NCI-H1092 (cell line): ENCODE data around the gene SOX10.
A peak's percentile ranks its signal among the peaks of the same experiment; 100 is the strongest.
"Not testable (repeated sequence)": the region's sequence is repeated elsewhere in the genome, so short reads cannot be mapped to it uniquely, and the experiment has no call there.

Source experiments
- DNase-seq: peaks from one replicate; lab custom pipeline; 2025; lab: John Stamatoyannopoulos, UW

The SOX10 gene

GRCh38 chr22:37961062-37961461, 23.3 kb downstream of the SOX10 start:
- DNase-seq, result no peak

GRCh38 chr22:37959231-37959825, 25.0 kb downstream of the SOX10 start:
- no peak for DNase-seq

- no peak for DNase-seq
Measured at GRCh38 chr22:37957232-37957631, 27.1 kb downstream of the SOX10 start.

GRCh38 chr22:37955825-37956397, 28.4 kb downstream of the SOX10 start:
- not testable (repeated sequence) for DNase-seq

- no peak for DNase-seq
Measured at GRCh38 chr22:37954686-37955085, 29.7 kb downstream of the SOX10 start.

- DNase-seq, result peak; percentile 95
Measured at GRCh38 chr22:37953437-37954179, 30.7 kb downstream of the SOX10 start, which contains the start of the genes C22orf23 and POLR2F. Gene C22orf23, minus strand, starts transcription at chr22:37953601. Its CDS starts 452 bp downstream, at chr22:37953149. Gene POLR2F, plus strand, starts transcription at chr22:37953699. Its CDS starts 89 bp downstream, at chr22:37953788.

- no peak for DNase-seq
Measured at GRCh38 chr22:37953062-37953436, 31.3 kb downstream of the SOX10 start.

- not testable (repeated sequence) for DNase-seq
Measured at GRCh38 chr22:37952629-37953028, 31.7 kb downstream of the SOX10 start.

- DNase-seq, result no peak
Measured at GRCh38 chr22:37951305-37951704, 33.0 kb downstream of the SOX10 start.

GRCh38 chr22:37947142-37947795, 37.1 kb downstream of the SOX10 start:
- DNase-seq, result not testable (repeated sequence)

- DNase-seq, result not testable (repeated sequence)
Measured at GRCh38 chr22:37944423-37944822, 39.9 kb downstream of the SOX10 start.

GRCh38 chr22:37943825-37944198, 40.5 kb downstream of the SOX10 start:
- DNase-seq, result no peak

GRCh38 chr22:37943136-37943824, 41.1 kb downstream of the SOX10 start:
- no peak for DNase-seq

- no peak for DNase-seq
Measured at GRCh38 chr22:37942133-37942532, 42.2 kb downstream of the SOX10 start.

- DNase-seq, result no peak
Measured at GRCh38 chr22:37940698-37941376, 43.5 kb downstream of the SOX10 start.

GRCh38 chr22:37933711-37934376, 50.5 kb downstream of the SOX10 start:
- peak; percentile 47 for DNase-seq

GRCh38 chr22:37932821-37933578, 51.4 kb downstream of the SOX10 start:
- DNase-seq, result no peak

GRCh38 chr22:37932401-37932800, 52.0 kb downstream of the SOX10 start:
- DNase-seq, result no peak

GRCh38 chr22:37931893-37932389, 52.4 kb downstream of the SOX10 start:
- DNase-seq, result no peak

- no peak for DNase-seq
Measured at GRCh38 chr22:37930952-37931440, 53.4 kb downstream of the SOX10 start.
